ENCODE data around the gene IPP.

DNA sequence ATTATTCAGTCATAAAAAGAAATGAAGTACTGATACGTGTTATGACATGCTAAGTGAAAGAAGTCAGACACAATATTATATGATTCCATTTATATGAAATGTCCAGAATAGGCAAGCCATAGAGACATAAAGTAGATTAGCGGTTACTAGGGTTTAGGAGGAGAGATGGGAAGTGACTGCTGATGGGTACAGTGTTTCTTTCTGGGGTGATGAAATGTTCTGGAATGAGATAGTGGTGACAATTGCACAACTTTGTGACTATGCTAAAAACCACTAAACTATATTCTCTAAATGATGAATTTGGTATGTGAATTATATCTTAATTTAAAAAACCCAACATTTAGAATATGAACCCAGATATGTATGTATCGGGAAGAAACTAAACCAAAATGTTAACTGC lies 27.6 kb downstream of the IPP start:
- TF ChIP-seq, protein P1, sequence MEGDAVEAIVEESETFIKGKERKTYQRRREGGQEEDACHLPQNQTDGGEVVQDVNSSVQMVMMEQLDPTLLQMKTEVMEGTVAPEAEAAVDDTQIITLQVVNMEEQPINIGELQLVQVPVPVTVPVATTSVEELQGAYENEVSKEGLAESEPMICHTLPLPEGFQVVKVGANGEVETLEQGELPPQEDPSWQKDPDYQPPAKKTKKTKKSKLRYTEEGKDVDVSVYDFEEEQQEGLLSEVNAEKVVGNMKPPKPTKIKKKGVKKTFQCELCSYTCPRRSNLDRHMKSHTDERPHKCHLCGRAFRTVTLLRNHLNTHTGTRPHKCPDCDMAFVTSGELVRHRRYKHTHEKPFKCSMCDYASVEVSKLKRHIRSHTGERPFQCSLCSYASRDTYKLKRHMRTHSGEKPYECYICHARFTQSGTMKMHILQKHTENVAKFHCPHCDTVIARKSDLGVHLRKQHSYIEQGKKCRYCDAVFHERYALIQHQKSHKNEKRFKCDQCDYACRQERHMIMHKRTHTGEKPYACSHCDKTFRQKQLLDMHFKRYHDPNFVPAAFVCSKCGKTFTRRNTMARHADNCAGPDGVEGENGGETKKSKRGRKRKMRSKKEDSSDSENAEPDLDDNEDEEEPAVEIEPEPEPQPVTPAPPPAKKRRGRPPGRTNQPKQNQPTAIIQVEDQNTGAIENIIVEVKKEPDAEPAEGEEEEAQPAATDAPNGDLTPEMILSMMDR (IDR thresholded peaks at IDR 0.05; ENCODE audit: insufficient read depth, low read depth, low read length), result no peak
- no peak for TF ChIP-seq EZH2 (IDR thresholded peaks at IDR 0.05; ENCODE audit: insufficient read depth, low read length)

Data from astrocyte (in vitro differentiated cells and primary cell).